Measurements from ENCODE around the gene PHLDA3.
"Not testable (repeated sequence)": the region's sequence is repeated elsewhere in the genome, so short reads cannot be mapped to it uniquely, and the experiment has no call there.

GRCh38 chr1:201472321-201472720, 3.3 kb upstream of the PHLDA3 start:
- TF ChIP-seq CTCF, EZH2phosphoT487 (IDR thresholded peaks at IDR 0.05; ENCODE audit: low read length): not testable (repeated sequence)

Data from MM.1S (cell line).